Breast epithelium (tissue), 4 donors: Measurements from ENCODE around the gene DDAH2. TPM values are rescaled to one million over a fixed set of nuclear protein-coding genes. Genes with fewer than 3 reads are reported as not detected.
A peak's percentile ranks its signal among the peaks of the same experiment; 100 is the strongest.

Experiments
- DNase-seq, 2 donors: peaks; one replicate each; pipeline ENCODE4 v3.0.0-alpha.2; 2019; ENCODE audit warnings: low spot score in 2 of 2
- H3K27ac ChIP-seq, 2 donors: fragments of 200-600 bp; sonication (generic) in 1 of 2; one replicate each; pipeline ENCODE4 v1.5.1; 2016 to 2019; ENCODE audit warnings: mild to moderate bottlenecking in 1 of 2
- H3K27me3 ChIP-seq, 2 donors: fragments of 200-600 bp; sonication (generic) in 1 of 2; one replicate each; pipeline versions ENCODE4 v1.5.1 to v1.6.0; 2017 to 2019; ENCODE audit warnings: control low read depth in 1 of 2, mild to moderate bottlenecking in 1 of 2
- H3K36me3 ChIP-seq: fragments of 200-600 bp; one replicate; pipeline ENCODE4 v1.5.1; 2019
- H3K4me1 ChIP-seq, 2 donors: fragments of 200-600 bp; sonication (generic); one replicate each; pipeline ENCODE4 v1.5.1; 2016 to 2019; ENCODE audit warnings: control low read depth in 1 of 2
- H3K4me3 ChIP-seq, 3 donors: fragments of 200-600 bp; sonication (generic); 1 replicate in 2 of 3; 2 replicates in 1 of 3; pipeline ENCODE4 v1.5.1; 2016 to 2019; ENCODE audit warnings: mild to moderate bottlenecking in 3 of 3, moderate library complexity in 2 of 3
- H3K9me3 ChIP-seq, 2 donors: fragments of 200-600 bp; sonication (generic) in 1 of 2; one replicate each; pipeline ENCODE4 v1.5.1; 2016 to 2019; ENCODE audit warnings: control low read depth in 1 of 2
- CTCF ChIP-seq, 3 donors: fragments of 450-650 bp; IDR thresholded peaks; one replicate each; pipeline ENCODE4 v1.5.1; 2016 to 2017; ENCODE audit warnings: antibody characterized with exemption in 3 of 3, mild to moderate bottlenecking in 3 of 3, moderate library complexity in 3 of 3
- POLR2A ChIP-seq: fragments of 450-650 bp; IDR thresholded peaks from one replicate; pipeline ENCODE4 v1.6.1; 2016; ENCODE audit warnings: antibody characterized with exemption, mild to moderate bottlenecking, moderate library complexity
- POLR2AphosphoS5 ChIP-seq, 3 donors: sonication (generic); formaldehyde crosslinking; IDR thresholded peaks; one replicate each; pipeline ENCODE4 v1.6.1; 2017; ENCODE audit warnings: antibody characterized with exemption in 3 of 3
- intact Hi-C: fragments of 100-400 bp; cut with DNase I; formaldehyde crosslinking; loops from one replicate; pipeline ENCODE4 v1.15.1; 2023; ENCODE audit warnings: low total_unique reads
- total RNA-seq, 3 donors: library from RNA; depleted of rRNA; stranded (reverse); fragments of >200 nt; gene quantifications; one replicate each; pipeline ENCODE4 v1.1.0, GENCODE V29; 2016

The DDAH2 gene
- total RNA-seq, 3 donors from 2014 or later = 100.0 to 212 (median 115) TPM

GRCh38 chr6:31702405-31702818, 26.7 kb downstream of the DDAH2 start:
- intact Hi-C loops = loop anchor here (1.0 to 10.0 kb wide), 2 partner anchors 16 to 62 kb away; partner anchors contain the start of gene SAPCD1
- peaks cover 4 to 17% of the 10 kb centered on the region in 2 donors for H3K4me1 ChIP-seq
- H3K27me3 ChIP-seq = no peaks in the 10 kb centered on the region
- no peak for DNase-seq
- H3K4me3 ChIP-seq = peak overlapping the region; percentile 79 to 90 (median 86)
- TF ChIP-seq CTCF (IDR thresholded peaks at IDR 0.05) = no peak
- no peaks in the 10 kb centered on the region for H3K9me3 ChIP-seq
- peak overlapping the region; percentile 98 to 99 for H3K27ac ChIP-seq
- H3K36me3 ChIP-seq = no peaks in the 10 kb centered on the region

GRCh38 chr6:31701666-31702404, 27.3 kb downstream of the DDAH2 start:
- Histone ChIP-seq H3K27me3 (no peaks in the 10 kb centered on the region), H3K4me1 (peaks cover 4 to 17% of the 10 kb centered on the region in 2 donors), H3K36me3 (no peaks in the 10 kb centered on the region), H3K27ac (peak overlapping the region; percentile 5 to 99), H3K9me3 (no peaks in the 10 kb centered on the region), H3K4me3 (peak overlapping the region; percentile 79 to 90 (median 86))
- intact Hi-C loops = loop anchor here (1.0 to 10.0 kb wide), 2 partner anchors 16 to 63 kb away; partner anchors contain the start of gene SAPCD1
- DNase-seq = no peak
- TF ChIP-seq CTCF (IDR thresholded peaks at IDR 0.05) (no peak), POLR2AphosphoS5 (IDR thresholded peaks at IDR 0.05) (no peak), POLR2A (no peak)

GRCh38 chr6:31700740-31701401, 28.2 kb downstream of the DDAH2 start:
- DNase-seq = no peak
- Histone ChIP-seq H3K36me3 (no peaks in the 10 kb centered on the region), H3K27ac (no peak overlapping the region), H3K27me3 (no peaks in the 10 kb centered on the region), H3K4me1 (peaks cover 4 to 17% of the 10 kb centered on the region in 2 donors), H3K4me3 (peak overlapping the region in 1 of 3 donors; percentile 90), H3K9me3 (no peaks in the 10 kb centered on the region)
- intact Hi-C loops = loop anchor here (10.0 kb wide), 1 partner anchor 64 kb away; the partner anchor contains the start of gene SAPCD1
- TF ChIP-seq POLR2A = no peak
- no peak for TF ChIP-seq CTCF (IDR thresholded peaks at IDR 0.05)
- TF ChIP-seq POLR2AphosphoS5 (IDR thresholded peaks at IDR 0.05) = no peak

- Histone ChIP-seq H3K4me3 (no peak overlapping the region), H3K36me3 (no peaks in the 10 kb centered on the region), H3K9me3 (no peaks in the 10 kb centered on the region), H3K4me1 (peaks cover 4 to 11% of the 10 kb centered on the region in 2 donors), H3K27me3 (no peaks in the 10 kb centered on the region), H3K27ac (peak overlapping the region in 1 of 2 donors; percentile 1)
- TF ChIP-seq POLR2AphosphoS5 (IDR thresholded peaks at IDR 0.05) = no peak
- no peak for TF ChIP-seq POLR2A
- no peak for TF ChIP-seq CTCF (IDR thresholded peaks at IDR 0.05)
- DNase-seq = no peak
- intact Hi-C loops = loop anchor here (10.0 kb wide), 1 partner anchor 257 kb away; the partner anchor contains the start of genes NELFE and SKIC2
Observed at GRCh38 chr6:31697555-31697954, 31.5 kb downstream of the DDAH2 start.

GRCh38 chr6:31693535-31693934, 35.6 kb downstream of the DDAH2 start:
- Histone ChIP-seq H3K36me3 (no peaks in the 10 kb centered on the region), H3K27ac (no peak overlapping the region), H3K9me3 (no peaks in the 10 kb centered on the region), H3K27me3 (no peaks in the 10 kb centered on the region), H3K4me1 (no peaks in the 10 kb centered on the region), H3K4me3 (no peak overlapping the region)
- DNase-seq = no peak
- intact Hi-C loops = loop anchor here (10.0 kb wide), 1 partner anchor 261 kb away; the partner anchor contains the start of genes NELFE and SKIC2
- TF ChIP-seq POLR2AphosphoS5 (IDR thresholded peaks at IDR 0.05) (no peak), CTCF (IDR thresholded peaks at IDR 0.05) (no peak), POLR2A (no peak)
